Measurements from ENCODE around the gene HOXA9. TPM values are rescaled to one million over a fixed set of nuclear protein-coding genes. Genes with fewer than 3 reads are reported as not detected.

Gene HOXA9
- total RNA-seq, 4 donors from 2014 or later: 0.63 to 1.9 (median 0.67) TPM; not detected in 1

GRCh38 chr7:27148031-27148755 is 17.1 kb downstream of the HOXA9 start:
- H3K4me1 ChIP-seq: peaks cover 15 to 27% of the 10 kb centered on the region in 2 donors
- no peak for DNase-seq
- peaks cover 89% of the 10 kb centered on the region for H3K27me3 ChIP-seq
- H3K27ac ChIP-seq: no peak overlapping the region
- no peaks in the 10 kb centered on the region for H3K9me3 ChIP-seq
- H3K36me3 ChIP-seq: no peaks in the 10 kb centered on the region
- intact Hi-C loops (cut with DNase I): no loop called here
- WGBS, 2 donors: 20 to 22% methylated on average over 18 to 28 of the region's 28 CpGs
- no peak for TF ChIP-seq CTCF (IDR thresholded peaks at IDR 0.05)
- TF ChIP-seq POLR2A (IDR thresholded peaks at IDR 0.05): no peak
- no peak overlapping the region for H3K4me3 ChIP-seq (replicated peaks in 1 of 3)

- no peak for TF ChIP-seq POLR2A (IDR thresholded peaks at IDR 0.05)
- TF ChIP-seq CTCF (IDR thresholded peaks at IDR 0.05): no peak
- Histone ChIP-seq H3K4me1 (peaks cover 23 to 29% of the 10 kb centered on the region in 2 donors), H3K9me3 (no peaks in the 10 kb centered on the region), H3K27me3 (peaks cover 89% of the 10 kb centered on the region), H3K4me3 (replicated peaks in 1 of 3) (no peak within 1 kb of the TSS), H3K36me3 (no peaks in the 10 kb centered on the region), H3K27ac (no peak within 1 kb of the TSS)
- 15 to 19% methylated on average over 39 to 53 of the region's 63 CpGs for WGBS, 2 donors
- no peak for DNase-seq
- intact Hi-C loops (cut with DNase I): no loop called here
These were observed 17.9 kb downstream of the HOXA9 start, which contains the start of gene HOXA6 for GRCh38 chr7:27147199-27148030. Gene HOXA6 (minus strand): TSS chr7:27147774. CDS start chr7:27147749, 25 bp downstream.

- TF ChIP-seq POLR2A (IDR thresholded peaks at IDR 0.05) (no peak), CTCF (IDR thresholded peaks at IDR 0.05) (no peak)
- Histone ChIP-seq H3K27ac (no peak overlapping the region), H3K4me1 (peaks cover 23 to 30% of the 10 kb centered on the region in 2 donors), H3K9me3 (no peaks in the 10 kb centered on the region), H3K36me3 (no peaks in the 10 kb centered on the region), H3K4me3 (replicated peaks in 1 of 3) (no peak overlapping the region), H3K27me3 (peaks cover 89% of the 10 kb centered on the region)
- WGBS, 2 donors: 38 to 61% methylated on average over 5 of the region's 5 CpGs
- intact Hi-C loops (cut with DNase I): no loop called here
- no peak for DNase-seq
These were observed 18.7 kb downstream of the HOXA9 start for GRCh38 chr7:27146491-27147198.

- Histone ChIP-seq H3K27ac (no peak overlapping the region), H3K4me1 (peaks cover 19 to 25% of the 10 kb centered on the region in 2 donors), H3K36me3 (no peaks in the 10 kb centered on the region), H3K9me3 (no peaks in the 10 kb centered on the region), H3K4me3 (replicated peaks in 1 of 3) (no peak overlapping the region), H3K27me3 (peaks cover 86% of the 10 kb centered on the region)
- DNase-seq: no peak
- TF ChIP-seq POLR2A (IDR thresholded peaks at IDR 0.05) (no peak), CTCF (IDR thresholded peaks at IDR 0.05) (no peak)
- 45 to 60% methylated on average over 5 to 11 of the region's 11 CpGs for WGBS, 2 donors
- intact Hi-C loops (cut with DNase I): no loop called here
These were observed 19.4 kb downstream of the HOXA9 start for GRCh38 chr7:27145914-27146412.
